ENCODE measurements around the gene SSTR1. TPM values are rescaled to one million over a fixed set of nuclear protein-coding genes. Genes with fewer than 3 reads are reported as not detected.

The SSTR1 gene
- total RNA-seq, 1 donor from 2014 or later = not detected

DNA sequence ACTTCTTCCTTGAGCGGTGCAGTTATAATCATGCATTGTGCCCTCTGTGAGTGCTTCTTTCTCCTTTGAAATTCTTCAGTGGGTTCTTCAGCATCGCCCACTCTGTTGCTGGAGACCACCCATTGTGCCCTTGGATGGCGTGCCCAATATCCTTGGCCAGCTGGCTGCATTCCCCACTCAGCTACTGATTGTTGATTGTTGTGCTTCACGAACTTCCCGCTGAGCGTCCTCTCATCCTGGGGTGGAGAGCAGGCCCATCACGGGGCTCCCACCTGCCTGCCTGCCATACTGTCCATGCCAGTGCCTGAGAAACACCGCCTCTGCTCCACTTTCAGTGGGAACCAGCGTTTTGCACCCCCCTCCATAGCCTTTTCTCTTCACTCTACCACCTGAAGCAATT is 8.6 kb upstream of the SSTR1 start:
- H3K36me3 Mint-ChIP-seq (ENCODE audit: low read depth, unreplicated experiment) = no peaks in the 10 kb centered on the region
- Histone ChIP-seq H3K4me1 (ENCODE audit: insufficient read depth, low read length) (no peaks in the 10 kb centered on the region), H3K9me3 (ENCODE audit: insufficient read depth, low read depth, low read length) (no peaks in the 10 kb centered on the region), H3K79me2 (ENCODE audit: insufficient read depth, low read length) (no peaks in the 10 kb centered on the region), H4K20me1 (ENCODE audit: insufficient read depth, low read length) (no peaks in the 10 kb centered on the region), H3K4me3 (ENCODE audit: insufficient read depth, low read depth, low read length) (no peak overlapping the region), H3K4me2 (ENCODE audit: low read length) (no peak overlapping the region), H2AFZ (ENCODE audit: low read depth, low read length) (no peak overlapping the region), H3K36me3 (ENCODE audit: insufficient read depth, low read length) (no peaks in the 10 kb centered on the region), H3K9ac (ENCODE audit: low read length) (no peak overlapping the region), H3K27me3 (ENCODE audit: insufficient read depth, low read length) (no peaks in the 10 kb centered on the region), H3K27ac (ENCODE audit: low read depth, low read length) (no peak overlapping the region)
- H3K9me3 Mint-ChIP-seq (ENCODE audit: unreplicated experiment) = no peaks in the 10 kb centered on the region
- peaks cover 4% of the 10 kb centered on the region for H3K4me1 Mint-ChIP-seq (ENCODE audit: low read depth, unreplicated experiment)
- no peak for DNase-seq (ENCODE audit: low read depth)
- H3K27ac Mint-ChIP-seq (ENCODE audit: unreplicated experiment) = no peak overlapping the region
- peaks cover 13% of the 10 kb centered on the region for H3K27me3 Mint-ChIP-seq (ENCODE audit: low read depth, unreplicated experiment)
- no peak for FAIRE-seq
- H3K4me3 Mint-ChIP-seq (ENCODE audit: unreplicated experiment) = no peak overlapping the region
- no peak for TF ChIP-seq EZH2 (IDR thresholded peaks at IDR 0.05; ENCODE audit: insufficient read depth, low read length)
- TF ChIP-seq, protein P1, sequence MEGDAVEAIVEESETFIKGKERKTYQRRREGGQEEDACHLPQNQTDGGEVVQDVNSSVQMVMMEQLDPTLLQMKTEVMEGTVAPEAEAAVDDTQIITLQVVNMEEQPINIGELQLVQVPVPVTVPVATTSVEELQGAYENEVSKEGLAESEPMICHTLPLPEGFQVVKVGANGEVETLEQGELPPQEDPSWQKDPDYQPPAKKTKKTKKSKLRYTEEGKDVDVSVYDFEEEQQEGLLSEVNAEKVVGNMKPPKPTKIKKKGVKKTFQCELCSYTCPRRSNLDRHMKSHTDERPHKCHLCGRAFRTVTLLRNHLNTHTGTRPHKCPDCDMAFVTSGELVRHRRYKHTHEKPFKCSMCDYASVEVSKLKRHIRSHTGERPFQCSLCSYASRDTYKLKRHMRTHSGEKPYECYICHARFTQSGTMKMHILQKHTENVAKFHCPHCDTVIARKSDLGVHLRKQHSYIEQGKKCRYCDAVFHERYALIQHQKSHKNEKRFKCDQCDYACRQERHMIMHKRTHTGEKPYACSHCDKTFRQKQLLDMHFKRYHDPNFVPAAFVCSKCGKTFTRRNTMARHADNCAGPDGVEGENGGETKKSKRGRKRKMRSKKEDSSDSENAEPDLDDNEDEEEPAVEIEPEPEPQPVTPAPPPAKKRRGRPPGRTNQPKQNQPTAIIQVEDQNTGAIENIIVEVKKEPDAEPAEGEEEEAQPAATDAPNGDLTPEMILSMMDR (IDR thresholded peaks at IDR 0.05; ENCODE audit: insufficient read depth, low read depth, low read length) = no peak

DNA sequence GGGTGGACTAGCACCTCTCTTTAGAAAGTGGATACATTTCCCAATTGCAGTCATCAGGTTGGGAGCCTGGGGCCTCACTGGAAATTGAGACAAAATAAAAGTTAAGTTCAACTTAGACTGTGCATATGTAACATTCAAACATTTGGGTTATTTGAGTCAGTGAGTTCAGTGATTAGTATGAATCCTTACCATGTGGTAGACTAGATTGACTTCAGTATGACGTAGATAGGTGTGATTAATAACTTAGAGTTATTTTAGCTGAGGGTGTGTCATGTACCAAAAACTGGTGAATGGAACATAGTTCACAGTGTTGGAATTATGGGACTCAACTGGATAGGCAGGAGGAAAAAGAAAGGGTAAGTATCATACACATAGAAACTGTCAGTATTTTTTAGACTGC is 8.0 kb upstream of the SSTR1 start:
- Histone ChIP-seq H3K27ac (ENCODE audit: low read depth, low read length) (no peak overlapping the region), H3K4me3 (ENCODE audit: insufficient read depth, low read depth, low read length) (no peak overlapping the region), H2AFZ (ENCODE audit: low read depth, low read length) (no peak overlapping the region), H3K79me2 (ENCODE audit: insufficient read depth, low read length) (no peaks in the 10 kb centered on the region), H3K9ac (ENCODE audit: low read length) (no peak overlapping the region), H4K20me1 (ENCODE audit: insufficient read depth, low read length) (no peaks in the 10 kb centered on the region), H3K4me2 (ENCODE audit: low read length) (no peak overlapping the region), H3K9me3 (ENCODE audit: insufficient read depth, low read depth, low read length) (no peaks in the 10 kb centered on the region), H3K27me3 (ENCODE audit: insufficient read depth, low read length) (no peaks in the 10 kb centered on the region), H3K36me3 (ENCODE audit: insufficient read depth, low read length) (no peaks in the 10 kb centered on the region), H3K4me1 (ENCODE audit: insufficient read depth, low read length) (no peaks in the 10 kb centered on the region)
- FAIRE-seq = no peak
- H3K4me3 Mint-ChIP-seq (ENCODE audit: unreplicated experiment) = no peak overlapping the region
- no peaks in the 10 kb centered on the region for H3K9me3 Mint-ChIP-seq (ENCODE audit: unreplicated experiment)
- DNase-seq (ENCODE audit: low read depth) = no peak
- H3K4me1 Mint-ChIP-seq (ENCODE audit: low read depth, unreplicated experiment) = peaks cover 4% of the 10 kb centered on the region
- H3K36me3 Mint-ChIP-seq (ENCODE audit: low read depth, unreplicated experiment) = no peaks in the 10 kb centered on the region
- no peak overlapping the region for H3K27ac Mint-ChIP-seq (ENCODE audit: unreplicated experiment)
- no peak for TF ChIP-seq EZH2 (IDR thresholded peaks at IDR 0.05; ENCODE audit: insufficient read depth, low read length)
- TF ChIP-seq, protein P1 (IDR thresholded peaks at IDR 0.05; ENCODE audit: insufficient read depth, low read depth, low read length) = no peak
- peaks cover 6% of the 10 kb centered on the region for H3K27me3 Mint-ChIP-seq (ENCODE audit: low read depth, unreplicated experiment)

DNA sequence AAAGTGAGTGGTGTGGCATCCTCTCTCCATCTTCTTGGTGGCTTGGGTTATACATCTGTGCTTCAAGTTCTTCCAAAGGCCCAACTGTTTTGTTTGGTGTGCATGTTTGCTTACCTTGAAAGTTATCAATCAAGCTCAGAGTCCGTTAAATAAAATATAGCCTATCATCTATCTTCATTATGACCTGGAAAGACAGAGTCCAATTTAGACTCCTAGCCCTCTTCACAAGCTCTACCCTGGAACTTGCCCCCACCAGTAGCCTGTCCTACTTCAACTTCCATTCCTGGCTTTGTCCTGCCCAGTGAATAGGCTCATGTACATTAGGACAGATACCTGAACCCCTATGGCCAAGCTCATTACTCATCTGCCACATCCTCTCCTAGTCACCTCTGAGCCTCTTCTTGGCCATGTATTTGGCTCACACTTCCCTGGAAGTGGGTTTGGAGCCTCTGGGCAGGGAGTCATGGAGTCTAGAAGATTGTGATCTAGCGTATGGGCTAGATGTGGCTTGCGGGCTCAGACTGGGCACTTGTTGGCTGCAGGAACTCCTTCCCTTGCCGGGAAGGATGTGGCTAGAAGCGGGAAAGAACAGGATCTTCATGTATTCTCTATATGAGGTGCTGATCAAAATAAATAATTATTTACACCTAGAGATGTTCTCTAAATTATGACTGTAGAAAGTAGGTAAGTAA is 6.4 kb upstream of the SSTR1 start:
- Histone ChIP-seq H3K36me3 (ENCODE audit: insufficient read depth, low read length) (no peaks in the 10 kb centered on the region), H2AFZ (ENCODE audit: low read depth, low read length) (no peak overlapping the region), H3K27me3 (ENCODE audit: insufficient read depth, low read length) (no peaks in the 10 kb centered on the region), H3K27ac (ENCODE audit: low read depth, low read length) (no peak overlapping the region), H3K9me3 (ENCODE audit: insufficient read depth, low read depth, low read length) (peaks cover 3% of the 10 kb centered on the region), H3K4me2 (ENCODE audit: low read length) (no peak overlapping the region), H3K9ac (ENCODE audit: low read length) (no peak overlapping the region), H3K4me1 (ENCODE audit: insufficient read depth, low read length) (no peaks in the 10 kb centered on the region), H3K4me3 (ENCODE audit: insufficient read depth, low read depth, low read length) (no peak overlapping the region), H3K79me2 (ENCODE audit: insufficient read depth, low read length) (no peaks in the 10 kb centered on the region), H4K20me1 (ENCODE audit: insufficient read depth, low read length) (no peaks in the 10 kb centered on the region)
- no peak overlapping the region for H3K4me3 Mint-ChIP-seq (ENCODE audit: unreplicated experiment)
- DNase-seq (ENCODE audit: low read depth) (no peak), FAIRE-seq (no peak)
- H3K27ac Mint-ChIP-seq (ENCODE audit: unreplicated experiment) = no peak overlapping the region
- H3K27me3 Mint-ChIP-seq (ENCODE audit: low read depth, unreplicated experiment) = peaks cover 4% of the 10 kb centered on the region
- peaks cover 4% of the 10 kb centered on the region for H3K4me1 Mint-ChIP-seq (ENCODE audit: low read depth, unreplicated experiment)
- peaks cover 2% of the 10 kb centered on the region for H3K9me3 Mint-ChIP-seq (ENCODE audit: unreplicated experiment)
- H3K36me3 Mint-ChIP-seq (ENCODE audit: low read depth, unreplicated experiment) = no peaks in the 10 kb centered on the region
- no peak for TF ChIP-seq EZH2 (IDR thresholded peaks at IDR 0.05; ENCODE audit: insufficient read depth, low read length)
- TF ChIP-seq, protein P1 (IDR thresholded peaks at IDR 0.05; ENCODE audit: insufficient read depth, low read depth, low read length) = no peak

All from astrocyte (in vitro differentiated cells and primary cell).